GM18909 (cell line): ENCODE measurements around the gene ADAP2.
A peak's percentile ranks its signal among the peaks of the same experiment; 100 is the strongest.
"Not testable (repeated sequence)": the region's sequence is repeated elsewhere in the genome, so short reads cannot be mapped to it uniquely, and the experiment has no call there.

ENCODE experiments used
- ATAC-seq: cut with Tn5 transposase; IDR thresholded peaks from one replicate; pipeline ENCODE4 v1.9.1; 2021; ENCODE audit warnings: mild to moderate bottlenecking; ENCODE audit not compliant: unreplicated experiment, poor library complexity

ADAP2 gene

DNA sequence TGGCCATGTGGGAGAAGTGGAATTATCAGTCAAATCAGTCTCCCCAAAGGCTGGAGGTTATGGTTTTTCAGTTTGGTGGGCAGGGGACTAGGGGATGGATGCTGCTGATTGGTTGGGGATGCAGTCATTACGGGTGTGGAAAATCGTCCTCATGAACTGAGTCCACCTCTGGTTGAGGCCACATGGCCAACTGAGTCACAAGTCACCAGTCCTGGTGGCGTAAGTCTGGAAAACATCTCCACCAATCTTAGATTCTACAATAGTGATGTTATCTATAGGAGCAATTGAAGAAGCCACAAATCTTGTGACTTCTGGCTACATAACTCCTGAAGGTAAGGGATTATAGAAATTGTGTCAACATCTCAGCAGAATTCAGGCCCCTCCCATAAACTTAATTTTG is 43.9 kb downstream of the ADAP2 start:
- ATAC-seq, result no peak

DNA sequence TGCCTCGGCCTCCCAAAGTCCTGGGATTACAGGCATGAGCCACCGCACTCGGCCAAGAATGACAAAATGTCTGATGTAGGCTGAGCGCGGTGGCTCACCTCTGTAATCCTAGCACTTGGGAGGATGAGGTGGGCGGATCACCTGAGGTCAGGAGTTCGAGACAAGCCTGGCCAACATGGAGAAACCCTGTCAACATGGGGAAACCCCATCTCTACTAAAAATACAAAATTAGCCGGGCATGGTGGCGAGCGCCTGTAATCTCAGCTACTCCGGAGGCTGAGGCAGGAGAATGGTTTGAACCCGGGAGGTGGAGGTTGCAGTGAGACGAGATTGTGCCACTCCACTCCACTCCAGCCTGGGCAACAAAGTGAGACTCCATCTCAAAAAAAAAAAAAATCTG is 46.2 kb downstream of the ADAP2 start:
- ATAC-seq, result not testable (repeated sequence)

DNA sequence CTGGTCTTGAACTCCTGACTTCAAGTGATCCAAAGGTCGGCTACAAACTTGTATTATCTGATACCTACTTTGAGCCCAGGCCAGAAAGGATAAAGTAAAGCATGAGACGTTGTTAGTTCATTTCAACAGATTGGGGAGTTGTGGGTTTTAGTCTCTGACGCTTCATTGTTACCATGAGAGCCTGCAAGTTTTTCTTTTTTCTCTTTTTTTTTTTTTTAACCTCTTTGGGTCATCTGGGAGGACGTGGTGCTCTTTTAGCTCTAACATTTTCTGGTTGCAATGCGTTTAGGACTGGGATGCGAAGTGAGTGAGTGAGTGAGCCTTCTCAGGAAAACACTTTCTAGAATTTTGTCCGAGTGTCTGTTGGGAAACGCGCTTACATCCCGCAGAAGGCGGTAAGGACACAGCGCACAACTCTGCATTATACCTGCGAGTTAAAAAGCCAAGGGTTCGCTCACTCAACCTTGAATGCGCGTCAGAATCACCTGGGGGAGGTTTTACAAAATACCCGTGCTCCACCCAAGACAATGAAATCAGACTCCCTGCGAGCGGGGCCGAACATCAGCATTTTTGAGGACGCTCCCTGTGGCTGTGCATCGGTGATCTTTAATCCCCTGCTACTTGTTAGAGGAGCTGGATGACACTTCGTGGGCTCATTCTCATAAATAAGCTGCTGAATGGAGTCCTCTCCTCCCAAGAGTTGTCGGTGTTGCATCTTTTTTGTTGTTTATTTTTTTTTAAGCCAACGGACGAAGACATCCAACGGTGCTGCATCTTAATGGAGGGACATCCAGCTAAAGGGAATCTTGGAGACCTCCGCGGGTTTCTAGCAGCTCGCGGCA is 48.5 kb downstream of the ADAP2 start:
- ATAC-seq, result peak; percentile 35

DNA sequence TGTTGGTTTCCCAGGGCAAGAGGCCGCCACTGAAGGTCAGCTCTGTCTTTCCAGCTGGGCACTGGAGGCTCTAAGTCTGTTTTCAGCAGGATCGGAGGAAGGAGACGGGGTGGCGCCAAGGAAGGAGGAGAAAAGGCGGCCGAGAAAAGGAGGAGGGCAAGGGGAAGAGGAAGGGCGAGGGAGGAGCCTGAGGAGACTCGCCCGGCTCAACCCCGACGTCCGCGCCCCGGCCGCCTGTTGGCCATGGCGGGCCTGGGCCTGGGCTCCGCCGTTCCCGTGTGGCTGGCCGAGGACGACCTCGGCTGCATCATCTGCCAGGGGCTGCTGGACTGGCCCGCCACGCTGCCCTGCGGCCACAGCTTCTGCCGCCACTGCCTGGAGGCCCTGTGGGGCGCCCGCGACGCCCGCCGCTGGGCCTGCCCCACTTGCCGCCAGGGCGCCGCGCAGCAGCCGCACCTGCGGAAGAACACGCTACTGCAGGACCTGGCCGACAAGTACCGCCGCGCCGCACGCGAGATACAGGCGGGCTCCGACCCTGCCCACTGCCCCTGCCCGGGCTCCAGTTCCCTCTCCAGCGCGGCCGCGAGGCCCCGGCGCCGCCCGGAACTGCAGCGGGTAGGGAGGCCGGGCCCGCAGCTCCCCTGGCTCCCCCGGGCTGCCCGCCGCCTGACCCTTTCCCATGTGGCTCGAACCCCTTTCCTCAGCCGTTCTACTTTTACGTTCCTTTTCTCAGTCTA is 49.3 kb downstream of the ADAP2 start, which contains the start of gene RNF135:
RNF135 (plus strand) TSS at position 209 of the 737 bp plus-strand sequence; CDS start at position 244, 35 bp downstream.
- ATAC-seq, result peak; percentile 60

DNA sequence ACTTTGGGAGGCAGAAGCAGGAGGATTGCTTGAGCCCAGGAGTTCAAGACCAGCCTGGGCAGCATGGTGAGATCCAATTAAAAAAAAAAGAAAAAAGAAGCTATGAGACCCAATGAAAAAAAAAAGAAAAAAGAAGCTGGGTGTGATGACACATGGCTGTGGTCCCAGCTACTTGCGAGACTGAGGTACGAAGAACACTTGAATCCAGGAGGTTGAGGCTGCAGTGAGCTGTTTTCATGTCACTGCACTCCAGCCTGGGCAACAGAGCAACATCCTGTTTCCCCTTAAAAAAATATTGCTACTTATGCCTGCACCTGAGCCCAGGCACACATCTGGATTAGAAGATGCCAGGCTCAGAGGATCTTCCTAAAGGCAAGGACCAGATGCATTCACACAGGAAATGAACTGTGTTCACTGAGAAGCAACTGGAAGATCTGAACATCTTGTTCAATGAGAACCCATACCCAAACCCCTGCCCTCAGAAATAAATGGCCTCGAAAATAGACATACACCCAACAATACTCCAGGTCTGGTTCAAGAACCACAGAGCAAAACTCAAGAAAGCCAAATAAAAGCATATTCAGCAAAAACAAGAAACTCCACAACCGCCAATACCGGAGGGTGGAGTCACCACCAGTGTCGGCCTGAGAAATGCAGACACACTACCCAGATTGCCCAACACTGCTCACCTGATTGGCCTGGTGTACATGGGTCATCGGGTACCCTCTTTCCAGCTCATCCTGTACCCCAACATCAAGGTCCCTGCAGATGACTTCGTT is 53.5 kb downstream of the ADAP2 start:
- ATAC-seq, result no peak

DNA sequence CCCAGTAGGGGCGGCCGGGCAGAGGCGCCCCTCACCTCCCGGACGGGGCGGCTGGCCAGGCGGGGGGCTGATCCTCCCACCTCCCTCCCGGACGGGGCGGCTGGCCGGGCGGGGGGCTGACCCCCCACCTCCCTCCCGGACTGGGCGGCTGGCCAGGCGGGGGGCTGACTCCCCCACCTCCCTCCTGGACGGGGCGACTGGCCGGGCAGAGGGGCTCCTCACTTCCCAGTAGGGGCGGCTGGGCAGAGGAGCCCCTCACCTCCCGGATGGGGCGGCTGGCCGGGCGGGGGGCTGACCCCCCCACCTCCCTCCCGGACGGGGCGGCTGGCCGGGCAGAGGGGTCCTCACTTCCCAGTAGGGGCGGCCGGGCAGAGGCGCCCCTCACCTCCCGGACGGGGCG is 58.2 kb downstream of the ADAP2 start:
- ATAC-seq, result not testable (repeated sequence)

DNA sequence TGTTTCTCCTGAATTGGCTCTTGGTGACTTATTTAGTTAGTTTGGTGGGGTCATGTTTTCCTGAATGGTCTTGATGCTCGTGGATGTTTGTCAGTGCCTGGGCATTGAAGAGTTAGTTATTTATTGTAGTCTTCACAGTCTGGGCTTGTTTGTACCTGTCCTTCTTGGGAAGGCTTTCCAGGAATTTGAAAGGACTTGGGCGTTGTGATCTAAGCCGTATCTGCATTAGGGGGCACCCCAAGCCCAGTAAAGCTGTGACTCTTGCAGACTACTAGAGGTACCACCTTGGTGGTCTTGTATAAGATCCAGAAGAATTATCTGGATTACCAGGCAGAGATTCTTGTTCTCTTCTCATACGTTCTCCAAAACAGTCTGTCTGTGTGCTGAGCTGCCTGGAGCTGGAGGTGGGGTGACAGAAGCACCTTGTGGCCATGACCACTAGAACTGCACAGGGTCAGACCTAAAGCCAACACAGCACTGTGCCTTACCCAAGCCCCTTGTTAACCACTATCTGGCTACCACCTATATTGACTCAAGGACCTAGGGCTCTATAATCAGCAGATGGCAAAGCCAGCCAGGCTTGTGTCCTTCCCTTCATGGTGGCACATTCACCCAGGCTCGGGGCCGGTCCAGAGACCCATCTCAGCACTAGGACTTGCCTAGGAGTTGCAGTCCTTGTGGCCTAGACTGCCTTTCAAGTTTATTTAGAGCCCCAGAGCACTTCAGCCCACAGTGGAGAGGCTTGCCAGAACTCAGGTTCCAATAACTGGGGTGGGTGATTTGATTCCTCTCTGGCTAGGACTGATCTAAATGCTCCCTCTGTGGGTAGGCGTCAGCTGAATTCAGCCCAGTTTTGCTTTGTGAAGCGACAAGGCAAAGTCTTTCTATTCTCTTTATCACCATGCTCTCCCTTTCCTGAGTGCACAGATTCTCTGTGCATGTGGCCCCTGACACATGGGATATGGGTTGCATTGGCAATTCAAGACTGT is 60.1 kb downstream of the ADAP2 start:
- no peak for ATAC-seq

DNA sequence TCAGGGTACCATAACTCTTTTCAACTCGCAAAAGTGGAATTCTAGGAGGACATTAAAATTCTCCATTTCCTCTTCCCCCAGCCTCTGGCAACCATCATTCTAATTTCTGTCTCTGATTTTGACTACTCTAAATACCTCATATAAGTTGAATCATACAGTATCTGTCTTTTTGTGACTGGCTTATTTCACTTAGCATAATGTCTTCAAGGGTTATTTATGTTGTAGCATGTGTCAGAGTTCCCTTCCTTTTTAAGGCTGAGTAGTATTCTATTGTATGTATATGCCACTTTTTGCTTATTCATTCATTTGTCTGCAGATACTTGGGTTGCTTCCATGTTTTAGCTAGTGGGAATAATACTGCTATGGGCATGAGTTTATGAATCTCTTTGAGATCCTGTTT is 61.1 kb downstream of the ADAP2 start:
- no peak for ATAC-seq

DNA sequence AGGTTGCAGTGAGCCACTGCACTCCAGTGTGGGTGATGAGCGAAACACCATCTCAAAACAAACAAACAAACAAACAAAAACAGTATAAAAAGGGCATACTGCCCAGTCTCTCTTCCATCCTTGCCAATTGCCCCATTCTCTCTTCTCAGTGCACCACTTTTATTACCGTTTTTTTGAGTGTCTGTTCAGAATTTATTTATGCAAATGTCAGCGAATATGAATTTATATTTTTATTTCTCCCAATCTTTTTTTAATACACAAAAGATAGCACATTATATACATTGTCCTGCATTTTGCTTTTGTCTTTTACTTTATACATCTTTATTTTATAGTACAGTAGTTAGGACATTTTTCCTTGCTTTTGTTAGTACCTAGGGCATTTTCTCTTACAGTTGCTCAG is 68.7 kb downstream of the ADAP2 start:
- no peak for ATAC-seq

DNA sequence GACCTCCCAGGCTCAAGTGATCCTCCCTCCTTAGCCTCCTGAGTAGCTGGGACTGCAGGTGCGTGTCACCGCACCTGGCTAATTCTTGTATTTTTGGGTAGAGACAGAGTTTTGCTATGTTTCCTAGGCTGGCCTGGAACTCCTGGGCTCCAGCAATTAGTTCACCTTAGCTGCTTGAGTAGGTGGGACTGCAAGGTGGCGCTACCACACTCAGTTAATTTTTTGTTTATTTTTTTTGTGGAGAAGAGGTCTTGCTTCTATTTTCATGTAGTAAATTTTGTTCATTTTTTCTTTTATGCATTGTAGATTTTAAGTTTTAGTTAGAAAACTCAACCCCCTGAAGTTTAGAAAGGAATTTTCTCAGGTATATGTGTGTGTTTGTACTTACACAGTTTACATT is 70.8 kb downstream of the ADAP2 start:
- no peak for ATAC-seq

DNA sequence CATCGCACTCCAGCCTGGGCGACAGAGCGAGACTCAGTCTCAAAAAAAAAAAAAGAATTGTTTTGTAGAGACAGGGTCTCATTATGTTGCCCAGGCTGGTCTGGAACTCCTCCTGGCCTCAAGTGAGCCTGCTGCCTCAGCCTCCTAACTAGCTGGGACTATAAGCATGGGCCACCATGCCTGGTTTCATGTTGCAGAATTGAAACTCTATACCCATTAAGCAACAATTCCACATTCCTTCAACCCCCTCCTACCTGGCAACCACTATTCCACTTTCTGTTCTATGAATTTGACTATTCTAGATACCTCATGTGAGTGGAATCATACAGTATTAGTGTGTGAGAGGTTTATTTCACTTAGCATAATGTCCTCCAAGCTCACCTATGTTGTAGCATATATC is 73.6 kb downstream of the ADAP2 start:
- no peak for ATAC-seq

DNA sequence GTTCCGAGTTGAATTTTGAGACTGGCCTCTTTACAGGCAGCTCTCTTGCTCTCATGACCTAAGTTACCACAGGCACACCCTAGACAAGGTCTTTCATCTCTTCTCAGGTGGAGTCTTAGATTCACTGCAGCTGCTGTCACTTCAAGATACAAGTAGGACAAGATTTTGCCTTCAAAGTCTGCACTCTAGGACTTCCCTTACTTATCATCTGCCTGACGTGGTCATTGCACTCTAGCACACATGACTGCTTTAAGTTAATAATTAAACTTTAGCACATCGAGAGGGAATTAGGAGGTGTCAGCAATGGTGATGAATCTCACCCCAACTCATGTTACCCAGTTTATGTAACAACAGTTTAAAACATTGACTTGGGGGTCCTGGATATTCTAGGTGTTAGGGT is 74.7 kb downstream of the ADAP2 start:
- ATAC-seq, result no peak

DNA sequence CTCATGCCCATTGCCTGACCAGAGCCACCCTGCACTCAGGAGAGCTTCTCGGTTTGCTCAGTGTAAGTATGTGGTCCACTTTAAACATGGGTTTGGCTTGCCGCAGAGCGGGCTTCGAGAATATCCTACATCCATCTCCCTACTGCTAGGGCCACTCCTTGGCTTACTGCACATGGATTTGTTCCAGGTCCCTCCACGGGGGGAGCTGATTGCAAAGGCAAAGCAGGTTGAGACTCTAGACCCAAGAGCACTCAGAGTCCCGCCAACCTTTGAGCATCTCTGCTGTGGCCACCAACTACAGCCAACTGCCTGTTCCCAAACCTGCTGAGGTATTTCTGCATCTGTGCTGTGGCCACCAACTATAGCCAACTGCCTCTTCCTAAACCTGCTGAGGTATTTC is 75.5 kb downstream of the ADAP2 start:
- ATAC-seq, result no peak

DNA sequence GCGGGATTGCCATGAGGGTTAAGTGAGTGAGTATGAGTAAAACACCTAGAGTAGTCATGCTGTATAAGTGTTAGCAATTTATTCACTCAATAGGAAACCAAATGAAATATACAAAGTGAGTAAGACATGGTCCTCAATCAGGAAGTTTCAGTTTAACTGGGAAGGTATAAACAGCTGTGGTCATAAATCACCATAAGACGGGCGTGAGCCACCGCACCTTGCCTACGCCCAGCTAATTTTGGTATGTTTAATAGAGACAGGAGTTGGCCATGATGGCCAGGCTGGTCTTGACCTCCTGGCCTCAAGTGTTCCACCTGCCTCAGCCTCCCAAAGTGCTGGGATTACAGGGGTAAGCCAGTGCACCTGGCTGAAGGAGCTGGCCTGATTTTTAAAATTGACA is 76.1 kb downstream of the ADAP2 start:
- ATAC-seq, result no peak

DNA sequence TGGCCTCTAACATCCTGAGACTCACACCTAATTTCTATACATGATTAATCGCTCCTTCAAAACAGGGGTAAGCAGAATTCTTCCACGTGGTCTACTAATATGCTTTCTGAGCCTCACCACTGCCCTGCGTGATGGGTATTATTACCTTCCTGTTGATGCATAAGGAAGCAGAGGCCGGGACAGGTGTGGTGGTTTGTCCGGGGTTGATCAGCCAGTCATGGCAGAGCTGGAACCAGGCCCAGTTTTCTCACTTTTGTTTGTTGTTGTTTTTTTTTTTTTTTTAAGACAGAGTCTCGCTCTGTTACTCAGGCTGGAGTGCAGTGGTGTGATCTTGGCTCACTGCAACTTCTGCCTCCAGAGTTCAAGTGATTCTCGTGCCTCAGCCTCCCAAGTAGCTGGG is 80.3 kb downstream of the ADAP2 start:
- no peak for ATAC-seq

DNA sequence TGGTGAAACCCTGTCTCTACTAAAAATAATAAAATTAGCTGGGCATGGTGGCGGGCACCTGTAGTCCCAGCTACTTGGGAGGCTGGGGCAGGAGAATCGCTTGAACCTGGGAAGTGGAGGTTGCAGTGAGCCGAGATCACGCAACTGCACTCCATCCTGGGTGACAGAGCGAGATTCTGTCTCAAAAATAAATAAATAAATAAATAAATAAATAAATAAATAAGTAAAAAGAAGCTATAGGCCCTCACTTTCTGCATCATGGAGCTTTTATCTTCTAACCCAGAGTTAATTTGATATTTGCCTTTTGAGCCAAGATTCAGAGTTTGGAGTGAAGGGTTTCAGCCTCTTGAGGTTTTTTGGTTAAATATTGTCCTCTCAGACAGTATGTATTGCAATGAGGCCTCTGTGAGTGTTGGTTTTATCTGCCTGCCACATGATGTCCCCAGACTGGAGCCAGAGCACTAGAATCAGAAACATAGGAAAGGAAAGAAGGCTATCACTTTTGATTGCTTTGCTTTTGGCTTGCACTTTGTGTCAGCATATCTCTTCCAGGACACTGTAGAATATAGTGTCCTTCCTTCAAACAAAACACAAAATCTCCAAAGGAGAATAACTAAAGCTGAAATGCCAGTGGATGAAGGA is 81.6 kb downstream of the ADAP2 start:
- ATAC-seq, result no peak

DNA sequence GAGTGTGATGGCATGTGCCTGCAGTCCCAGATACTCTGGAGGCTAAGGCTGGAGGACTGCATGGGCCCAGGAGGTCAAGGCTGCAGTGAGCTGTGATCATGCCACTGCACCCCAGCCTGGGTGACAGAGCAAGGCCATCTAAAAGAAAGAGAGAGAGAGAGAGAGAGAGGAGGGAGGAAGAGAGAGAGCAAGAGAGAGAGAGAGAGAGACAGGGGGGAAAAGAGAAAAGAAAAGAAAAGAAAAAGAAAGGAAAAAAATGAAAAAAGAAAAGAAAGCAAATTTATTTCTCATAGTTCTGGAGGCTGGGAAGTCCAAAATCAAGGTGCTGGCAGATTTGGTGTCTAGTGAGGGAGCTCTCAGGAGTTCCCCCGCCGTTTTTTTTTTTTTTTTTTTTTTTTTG is 82.4 kb downstream of the ADAP2 start:
- no peak for ATAC-seq

DNA sequence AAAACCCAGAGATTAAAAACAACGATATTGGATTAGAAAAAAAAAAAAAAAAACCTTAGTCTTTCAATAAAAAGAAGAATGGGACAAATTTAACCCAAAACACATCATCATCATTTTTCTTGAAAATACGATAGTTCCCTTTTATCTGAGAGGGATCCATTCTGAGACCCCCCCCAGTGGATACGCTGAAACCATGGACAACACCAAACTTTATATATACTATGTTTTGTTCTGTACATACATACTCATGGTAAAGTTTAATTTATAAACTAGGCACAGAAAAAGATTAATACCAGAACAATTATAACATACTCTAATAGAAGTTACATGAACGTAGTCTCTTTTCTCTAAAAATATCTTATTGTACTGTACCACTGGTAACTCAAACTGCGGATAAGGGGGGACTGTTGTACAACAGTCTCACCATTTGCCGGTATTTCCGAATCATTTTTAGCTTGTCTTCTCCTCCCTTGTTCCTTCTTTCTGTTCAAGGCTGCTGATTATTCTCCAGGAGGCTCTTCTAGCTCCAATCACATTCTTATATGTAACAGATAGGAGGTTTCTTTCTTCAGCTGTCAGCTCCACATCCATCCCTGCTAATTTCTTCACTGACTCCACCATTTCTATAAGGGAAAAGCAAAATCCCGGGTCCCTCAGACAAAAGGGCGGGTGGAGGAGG is 86.1 kb downstream of the ADAP2 start:
- peak; percentile 16 for ATAC-seq
